ENCODE results near the gene ARHGAP21.

GRCh38 chr10:24711465-24711864 is 12.2 kb downstream of the ARHGAP21 start:
- TF ChIP-seq POLR2A (IDR thresholded peaks at IDR 0.05) (no peak), CTCF (IDR thresholded peaks at IDR 0.05) (no peak)

Measured in thyroid gland (tissue), 4 donors.